BE2C (cell line): ENCODE results near the gene SCPEP1.

Experiments
- DNase-seq: peaks from one replicate; pipeline ENCODE4 v3.0.0-alpha.2; 2020
- H3K27me3 ChIP-seq: fragments of 250-450 bp; sonication (Bioruptor Pico); 2 replicates; pipeline ENCODE4 v1.5.1; 2020; ENCODE audit warnings: mild to moderate bottlenecking
- H3K36me3 ChIP-seq: fragments of 250-450 bp; sonication (Bioruptor Pico); 2 replicates; pipeline ENCODE4 v1.5.1; 2020; ENCODE audit warnings: mild to moderate bottlenecking
- H3K4me1 ChIP-seq: fragments of 250-450 bp; sonication (Bioruptor Pico); 2 replicates; pipeline ENCODE4 v1.5.1; 2020
- H3K4me3 ChIP-seq: 2 replicates; pipeline ENCODE4 v1.5.1; 2011; ENCODE audit warnings: low read depth, low read length
- H3K9me3 ChIP-seq: fragments of 250-450 bp; sonication (Bioruptor Pico); 2 replicates; pipeline ENCODE4 v1.5.1; 2020
- CTCF ChIP-seq: IDR thresholded peaks from 2 replicates; pipeline ENCODE4 v1.5.1; 2012; ENCODE audit warnings: mild to moderate bottlenecking, low read depth, low read length

SCPEP1 gene

GRCh38 chr17:57045868-57046704, 68.2 kb downstream of the SCPEP1 start:
- TF ChIP-seq CTCF: no peak
- peak; percentile 8 for DNase-seq
- H3K4me1 ChIP-seq: no peaks in the 10 kb centered on the region
- H3K9me3 ChIP-seq: no peaks in the 10 kb centered on the region
- peak overlapping the region; percentile 44 for H3K4me3 ChIP-seq
- H3K36me3 ChIP-seq: no peaks in the 10 kb centered on the region
- H3K27me3 ChIP-seq: peaks cover 33% of the 10 kb centered on the region

- Histone ChIP-seq H3K27me3 (peaks cover 33% of the 10 kb centered on the region), H3K4me1 (no peaks in the 10 kb centered on the region), H3K4me3 (no peak overlapping the region), H3K36me3 (no peaks in the 10 kb centered on the region), H3K9me3 (no peaks in the 10 kb centered on the region)
- TF ChIP-seq CTCF: no peak
- DNase-seq: no peak
These were observed 68.8 kb downstream of the SCPEP1 start for GRCh38 chr17:57046749-57047148.

GRCh38 chr17:57048096-57048495, 70.2 kb downstream of the SCPEP1 start:
- H3K9me3 ChIP-seq: no peaks in the 10 kb centered on the region
- peaks cover 32% of the 10 kb centered on the region for H3K27me3 ChIP-seq
- TF ChIP-seq CTCF: no peak
- no peak overlapping the region for H3K4me3 ChIP-seq
- DNase-seq: no peak
- no peaks in the 10 kb centered on the region for H3K36me3 ChIP-seq
- no peaks in the 10 kb centered on the region for H3K4me1 ChIP-seq

- DNase-seq: no peak
- no peak for TF ChIP-seq CTCF
- no peak overlapping the region for H3K4me3 ChIP-seq
These were observed 72.4 kb downstream of the SCPEP1 start for GRCh38 chr17:57050306-57050705.

GRCh38 chr17:57051886-57052361, 74.0 kb downstream of the SCPEP1 start:
- no peak for TF ChIP-seq CTCF
- Histone ChIP-seq H3K4me1 (no peaks in the 10 kb centered on the region), H3K27me3 (peaks cover 5% of the 10 kb centered on the region; the same call in 1 of the 2 replicates), H3K36me3 (no peaks in the 10 kb centered on the region), H3K9me3 (no peaks in the 10 kb centered on the region), H3K4me3 (no peak overlapping the region)
- DNase-seq: no peak

More at GRCh38 chr17:57050306-57050705, 72.4 kb downstream of the SCPEP1 start:
- H3K4me1 ChIP-seq: no peaks in the 10 kb centered on the region
- no peaks in the 10 kb centered on the region for H3K36me3 ChIP-seq
- H3K9me3 ChIP-seq: no peaks in the 10 kb centered on the region
- peaks cover 18% of the 10 kb centered on the region for H3K27me3 ChIP-seq
